B cell (primary cell): Measurements from ENCODE around the gene FRK. TPM values are rescaled to one million over a fixed set of nuclear protein-coding genes. Genes with fewer than 3 reads are reported as not detected.

Source experiments
- ATAC-seq: fragments of 200-7000 bp; cut with Tn5 transposase; one replicate; pipeline ENCODE4 v1.10.0; 2021; ENCODE audit warnings: low read depth, mild to moderate bottlenecking, moderate number of reproducible peaks, moderate library complexity
- CTCF ChIA-PET: fragments of 350-600 bp; sonication (Branson Sonifier 250); formaldehyde crosslinking; loops from one replicate; lab custom pipeline; 2021; ENCODE audit warnings: antibody characterized with exemption, inconsistent platforms; lab: Charles Lee
- POLR2A ChIA-PET: fragments of 350-600 bp; sonication (Branson Sonifier 250); formaldehyde crosslinking; loops from one replicate; lab custom pipeline; 2021; ENCODE audit warnings: antibody characterized with exemption; lab: Charles Lee
- DNase-seq: peaks from one replicate; pipeline ENCODE4 v3.0.0; 2013
- H2AFZ ChIP-seq: 2 replicates; pipeline ENCODE4 v1.6.1; 2012; ENCODE audit warnings: mild to moderate bottlenecking, low read depth, low read length; ENCODE audit not compliant: insufficient read depth, poor library complexity, severe bottlenecking
- H3K27ac ChIP-seq, 2 donors: 1 replicate in 1 of 2; 2 replicates in 1 of 2; pipeline ENCODE4 v1.5.1; 2012 to 2013; ENCODE audit warnings: low read length in 2 of 2, mild to moderate bottlenecking in 2 of 2, moderate library complexity in 1 of 2
- H3K27me3 ChIP-seq, 4 experiments: fragments of 200-600 bp in 1 of 4; sonication (generic) in 1 of 4; replicated peaks in 1 of 4; 1 replicate in 2 of 4; 2 replicates in 2 of 4; pipeline versions ENCODE4 v1.6.1 to v1.7.0; 2013 to 2016; ENCODE audit warnings: low read length in 3 of 4, mild to moderate bottlenecking in 2 of 4, mixed read lengths in 1 of 4, moderate library complexity in 1 of 4; ENCODE audit not compliant: insufficient read depth in 4 of 4, control insufficient read depth in 3 of 4; ENCODE audit errors: control extremely low read depth in 1 of 4
- H3K36me3 ChIP-seq, 2 experiments: replicated peaks in 1 of 2; 1 replicate in 1 of 2; 2 replicates in 1 of 2; pipeline versions ENCODE4 v1.6.1 to v1.7.1; 2013; ENCODE audit warnings: low read length in 1 of 2; ENCODE audit not compliant: insufficient read depth in 2 of 2, control insufficient read depth in 1 of 2; ENCODE audit errors: control extremely low read depth in 1 of 2, extremely low read depth in 1 of 2
- H3K4me1 ChIP-seq, 2 donors: fragments of 200-600 bp in 1 of 2; sonication (generic) in 1 of 2; 1 replicate in 1 of 2; 2 replicates in 1 of 2; pipeline versions ENCODE4 v1.5.1 to v1.6.1; 2013 to 2017; ENCODE audit warnings: low read length in 2 of 2; ENCODE audit not compliant: control insufficient read depth in 2 of 2, insufficient read depth in 2 of 2
- H3K4me2 ChIP-seq: replicated peaks from 2 replicates; pipeline ENCODE3; 2012; ENCODE audit warnings: mild to moderate bottlenecking, low read depth, low read length; ENCODE audit not compliant: poor library complexity, severe bottlenecking
- H3K4me3 ChIP-seq, 5 experiments: fragments of 200-600 bp in 1 of 5; sonication (generic) in 1 of 5; 1 replicate in 3 of 5; 2 replicates in 2 of 5; pipeline versions ENCODE4 v1.5.1 to v1.7.0; 2011 to 2016; ENCODE audit warnings: low read length in 4 of 5, mild to moderate bottlenecking in 4 of 5, low read depth in 2 of 5, control low read depth in 1 of 5, moderate library complexity in 1 of 5; ENCODE audit not compliant: insufficient read depth in 1 of 5; ENCODE audit errors: control extremely low read depth in 1 of 5, extremely low read depth in 1 of 5
- H3K79me2 ChIP-seq: fragments of 200-600 bp; sonication (generic); one replicate; pipeline ENCODE4 v1.6.0; 2016; ENCODE audit warnings: low read length; ENCODE audit not compliant: control insufficient read depth, insufficient read depth
- H3K9ac ChIP-seq: fragments of 200-600 bp; sonication (generic); 2 replicates; pipeline ENCODE4 v1.6.1; 2017; ENCODE audit warnings: mild to moderate bottlenecking, low read length, moderate library complexity
- H3K9me3 ChIP-seq, 3 donors: one replicate each; pipeline versions ENCODE4 v1.6.1 to v1.7.1; 2013; ENCODE audit warnings: low read length in 2 of 3; ENCODE audit not compliant: control insufficient read depth in 2 of 3, insufficient read depth in 1 of 3; ENCODE audit errors: control extremely low read depth in 1 of 3
- H4K20me1 ChIP-seq: 2 replicates; pipeline ENCODE4 v1.6.0; 2012; ENCODE audit warnings: mild to moderate bottlenecking, low read length; ENCODE audit not compliant: insufficient read depth, control insufficient read depth, poor library complexity, severe bottlenecking
- H3K27ac Mint-ChIP-seq: one replicate; pipeline ENCODE4 v1.8.0; 2021; ENCODE audit warnings: mixed read lengths
- H3K27me3 Mint-ChIP-seq: one replicate; pipeline ENCODE4 v1.8.0; 2021; ENCODE audit warnings: mixed read lengths
- H3K4me1 Mint-ChIP-seq: one replicate; pipeline ENCODE4 v1.8.0; 2021; ENCODE audit warnings: mixed read lengths
- H3K4me3 Mint-ChIP-seq: one replicate; pipeline ENCODE4 v1.8.0; 2021; ENCODE audit warnings: mixed read lengths
- H3K9me3 Mint-ChIP-seq: one replicate; pipeline ENCODE4 v1.8.0; 2022; ENCODE audit warnings: mixed read lengths; ENCODE audit not compliant: insufficient read depth
- EZH2 ChIP-seq: IDR thresholded peaks from 2 replicates; pipeline ENCODE4 v1.6.1; 2012; ENCODE audit warnings: borderline replicate concordance, low read depth, mild to moderate bottlenecking, moderate library complexity, low read length; ENCODE audit not compliant: insufficient read depth, poor library complexity, severe bottlenecking
- WGBS: methylation state at CpG from one replicate; pipeline ENCODE4 v1.1.5; 2013; ENCODE audit warnings: missing lambda C conversion rate; ENCODE audit not compliant: insufficient coverage; 5-methylcytosine and 5-hydroxymethylcytosine counted together
- intact Hi-C: fragments of 100-400 bp; cut with micrococcal nuclease; formaldehyde crosslinking; loops from one replicate; pipeline ENCODE4 v1.10.0; 2022
- polyA plus RNA-seq: library from polyadenylated mRNA; depleted of rRNA; stranded (reverse); fragments of >200 nt; gene quantifications from 2 replicates; pipeline ENCODE4 v1.2.3, GENCODE V29; 2012
- total RNA-seq, 2 donors: library from RNA; stranded (reverse); fragments of 120-200 nt in 1 of 2; gene quantifications; 1 replicate in 1 of 2; 2 replicates in 1 of 2; pipeline versions ENCODE4 v1.2.3 to v1.2.4, GENCODE V29; 2013 to 2022
- TF ChIP-seq, protein P1 (sequence below): fragments of 200-600 bp; IDR thresholded peaks from one replicate; pipeline ENCODE4 v1.8.0; 2022; ENCODE audit warnings: antibody characterized with exemption, mild to moderate bottlenecking

Gene FRK
- total and polyA plus RNA-seq, 2 donors (not counting 1 experiment from before 2014, with no cell fraction given), result 0.01 to 0.07 TPM

DNA sequence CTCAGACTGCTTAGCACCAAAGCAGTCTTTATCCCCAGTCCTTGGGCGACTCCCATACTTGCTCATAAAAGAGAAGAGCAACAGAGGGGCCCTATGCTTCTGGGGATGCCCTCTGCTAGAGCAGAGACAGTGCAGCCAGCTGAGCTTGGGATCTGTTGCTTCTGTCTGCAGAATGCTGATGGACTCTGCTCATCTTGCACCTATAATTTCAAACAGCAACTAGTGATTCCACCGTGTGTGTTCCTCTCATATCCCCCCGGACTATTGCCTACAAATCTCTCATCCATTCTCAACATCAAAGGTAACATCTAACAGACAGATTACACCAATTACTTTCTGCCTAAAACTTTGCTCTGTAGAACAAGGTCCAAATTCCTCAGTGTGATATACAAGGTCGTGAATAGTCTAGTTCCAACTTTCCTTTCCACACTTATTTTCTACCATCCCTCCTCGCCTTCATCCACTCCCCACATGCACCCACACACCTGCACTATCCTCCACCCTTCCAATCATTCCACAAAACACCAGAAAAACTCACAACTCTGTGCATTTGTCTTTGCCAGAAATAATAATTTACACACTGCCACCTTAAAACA is 62.6 kb downstream of the FRK start:
- Mint-ChIP-seq H3K4me3 (no peak overlapping the region), H3K27me3 (peaks cover 15% of the 10 kb centered on the region), H3K27ac (no peak overlapping the region), H3K4me1 (no peaks in the 10 kb centered on the region), H3K9me3 (no peaks in the 10 kb centered on the region)
- H3K4me2 ChIP-seq, result no peak overlapping the region
- H3K27ac ChIP-seq, result no peak overlapping the region
- H3K9me3 ChIP-seq, result peaks cover 0 to 2% (median 0%) of the 10 kb centered on the region in 3 donors
- H4K20me1 ChIP-seq, result no peaks in the 10 kb centered on the region
- H3K79me2 ChIP-seq, result no peaks in the 10 kb centered on the region
- H3K4me1 ChIP-seq, result no peaks in the 10 kb centered on the region
- no peak overlapping the region for H3K4me3 ChIP-seq
- no peaks in the 10 kb centered on the region for H3K36me3 ChIP-seq
- H3K27me3 ChIP-seq, result peaks cover 0 to 7% (median 2%) of the 10 kb centered on the region in 4 experiments
- TF ChIP-seq, protein P1, sequence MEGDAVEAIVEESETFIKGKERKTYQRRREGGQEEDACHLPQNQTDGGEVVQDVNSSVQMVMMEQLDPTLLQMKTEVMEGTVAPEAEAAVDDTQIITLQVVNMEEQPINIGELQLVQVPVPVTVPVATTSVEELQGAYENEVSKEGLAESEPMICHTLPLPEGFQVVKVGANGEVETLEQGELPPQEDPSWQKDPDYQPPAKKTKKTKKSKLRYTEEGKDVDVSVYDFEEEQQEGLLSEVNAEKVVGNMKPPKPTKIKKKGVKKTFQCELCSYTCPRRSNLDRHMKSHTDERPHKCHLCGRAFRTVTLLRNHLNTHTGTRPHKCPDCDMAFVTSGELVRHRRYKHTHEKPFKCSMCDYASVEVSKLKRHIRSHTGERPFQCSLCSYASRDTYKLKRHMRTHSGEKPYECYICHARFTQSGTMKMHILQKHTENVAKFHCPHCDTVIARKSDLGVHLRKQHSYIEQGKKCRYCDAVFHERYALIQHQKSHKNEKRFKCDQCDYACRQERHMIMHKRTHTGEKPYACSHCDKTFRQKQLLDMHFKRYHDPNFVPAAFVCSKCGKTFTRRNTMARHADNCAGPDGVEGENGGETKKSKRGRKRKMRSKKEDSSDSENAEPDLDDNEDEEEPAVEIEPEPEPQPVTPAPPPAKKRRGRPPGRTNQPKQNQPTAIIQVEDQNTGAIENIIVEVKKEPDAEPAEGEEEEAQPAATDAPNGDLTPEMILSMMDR, result no peak
- no peak for TF ChIP-seq EZH2
- DNase-seq (no peak), ATAC-seq (no peak)
- H2AFZ ChIP-seq, result no peak overlapping the region
- ChIA-PET CTCF (interaction anchor here (1.4 kb wide), 1 partner anchor 16 kb away, joined by 3 read pairs; no protein-coding TSS in a partner anchor), POLR2A (no interaction called here)
- no peak overlapping the region for H3K9ac ChIP-seq
- 84% methylated on average over 5 of the region's 5 CpGs for whole genome bisulfite sequencing
- intact Hi-C loops, result no loop called here

DNA sequence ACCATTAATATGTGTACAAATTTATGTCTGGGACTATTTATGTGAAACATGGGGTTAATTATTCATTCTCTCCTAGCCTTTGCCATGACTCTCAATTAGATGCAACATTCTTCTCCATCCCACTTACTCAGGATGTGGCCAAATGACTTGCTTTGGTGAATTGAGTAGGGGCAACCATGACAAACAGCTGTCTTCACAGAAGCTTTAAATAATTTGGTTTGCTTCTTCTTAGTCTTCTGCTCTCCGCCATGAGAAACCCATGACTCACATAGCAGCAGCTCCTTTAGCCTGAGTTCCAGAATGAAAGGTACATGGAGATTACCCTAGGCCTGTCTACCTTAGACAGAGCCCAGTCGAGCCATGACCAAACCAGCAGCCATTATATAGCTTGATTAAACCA is 74.7 kb downstream of the FRK start:
- H3K9me3 ChIP-seq, result peaks cover 0 to 3% (median 0%) of the 10 kb centered on the region in 3 donors
- no peak for TF ChIP-seq EZH2
- TF ChIP-seq, protein P1, result no peak
- H3K9ac ChIP-seq, result no peak overlapping the region
- peaks cover 10% of the 10 kb centered on the region for H3K27me3 Mint-ChIP-seq
- H3K4me3 Mint-ChIP-seq, result no peak overlapping the region
- H3K27ac ChIP-seq, result no peak overlapping the region
- intact Hi-C loops, result no loop called here
- no peak overlapping the region for H3K4me2 ChIP-seq
- H3K4me1 Mint-ChIP-seq, result no peaks in the 10 kb centered on the region
- ChIA-PET CTCF (interaction anchor here (1.4 kb wide), 1 partner anchor 110 kb away, joined by 3 read pairs; no protein-coding TSS in a partner anchor), POLR2A (no interaction called here)
- H3K27ac Mint-ChIP-seq, result no peak overlapping the region
- no peaks in the 10 kb centered on the region for H4K20me1 ChIP-seq
- H3K4me1 ChIP-seq, result no peaks in the 10 kb centered on the region
- ATAC-seq (no peak), DNase-seq (no peak)
- H3K27me3 ChIP-seq, result no peaks in the 10 kb centered on the region
- H3K9me3 Mint-ChIP-seq, result no peaks in the 10 kb centered on the region
- H3K36me3 ChIP-seq, result no peaks in the 10 kb centered on the region
- no peaks in the 10 kb centered on the region for H3K79me2 ChIP-seq
- H3K4me3 ChIP-seq, result no peak overlapping the region
- no CpG with 5 or more reads among the region's 2 CpGs for WGBS
- no peak overlapping the region for H2AFZ ChIP-seq
